Mammary epithelial cell (primary cell): ENCODE results near the gene FNDC3B.

ENCODE experiments used
- CTCF ChIP-seq, 2 donors: IDR thresholded peaks in 1 of 2; conservative IDR thresholded peaks in 1 of 2; 2 replicates each; pipeline ENCODE4 v1.5.1; 2011 to 2012; ENCODE audit warnings: inconsistent platforms in 2 of 2, low read length in 2 of 2, mild to moderate bottlenecking in 2 of 2, control low read depth in 1 of 2, low read depth in 1 of 2; ENCODE audit not compliant: insufficient read depth in 1 of 2; ENCODE audit errors: extremely low read depth in 1 of 2
- EZH2 ChIP-seq: IDR thresholded peaks from 2 replicates; pipeline ENCODE4 v1.6.1; 2012; ENCODE audit warnings: low read length, inconsistent platforms, borderline replicate concordance

- TF ChIP-seq CTCF (conservative IDR thresholded peaks at IDR 0.05 in 1 of 2, IDR thresholded peaks at IDR 0.05 in 1 of 2; ENCODE audit: extremely low read depth in 1 of 2, insufficient read depth in 1 of 2, low read depth in 1 of 2, low read length in 2 of 2) (no peak), EZH2 (no peak)
These were observed 271.8 kb downstream of the FNDC3B start for GRCh38 chr3:172311217-172311616.
